ENCODE data around the gene PTBP3. TPM values are rescaled to one million over a fixed set of nuclear protein-coding genes. Genes with fewer than 3 reads are reported as not detected.

PTBP3 gene
- total RNA-seq, 2 donors from 2014 or later = 83.3 to 94.8 TPM

- H3K9me3 ChIP-seq (ENCODE audit: control insufficient read depth, low read length) = no peaks in the 10 kb centered on the region
- H3K9ac ChIP-seq (ENCODE audit: extremely low read depth, low read length, poor library complexity, severe bottlenecking) = no peak overlapping the region
- H3K36me3 Mint-ChIP-seq (ENCODE audit: low read depth) = no peaks in the 10 kb centered on the region
- no peaks in the 10 kb centered on the region for H3K36me3 ChIP-seq (ENCODE audit: control insufficient read depth, insufficient read depth, low read length)
- H3K9me3 Mint-ChIP-seq = no peaks in the 10 kb centered on the region
- H3K27me3 Mint-ChIP-seq (ENCODE audit: insufficient read depth) = no peaks in the 10 kb centered on the region
- no peaks in the 10 kb centered on the region for H3K4me1 ChIP-seq (ENCODE audit: control insufficient read depth, insufficient read depth, low read length)
- H3K4me3 Mint-ChIP-seq = no peak overlapping the region
- 98 to 100% methylated on average over 3 to 7 of the region's 7 CpGs for WGBS, 2 experiments (ENCODE audit: insufficient coverage in 1 of 2, insufficient read length in 1 of 2)
- H3K4me3 ChIP-seq (ENCODE audit: low read length) = no peak overlapping the region
- H3K27ac ChIP-seq (ENCODE audit: low read depth, low read length) = no peak overlapping the region
- no peak for TF ChIP-seq CTCF (conservative IDR thresholded peaks at IDR 0.05)
- H3K27me3 ChIP-seq (ENCODE audit: control insufficient read depth, insufficient read depth, low read length, poor library complexity, severe bottlenecking) = no peaks in the 10 kb centered on the region
- peak; percentile 9 for DNase-seq
- peaks cover 21% of the 10 kb centered on the region for H3K4me1 Mint-ChIP-seq
- no peak overlapping the region for H3K27ac Mint-ChIP-seq
Observed at GRCh38 chr9:112382066-112382465, 48.6 kb upstream of the PTBP3 start.

- no peak overlapping the region for H3K27ac ChIP-seq (ENCODE audit: low read depth, low read length)
Observed at GRCh38 chr9:112380825-112381221, 47.4 kb upstream of the PTBP3 start.

GRCh38 chr9:112380102-112380824 lies 46.8 kb upstream of the PTBP3 start, which contains the start of gene HSDL2:
TSS of gene HSDL2 (plus strand) at chr9:112380108. CDS start at chr9:112380164, 56 bp downstream.
- Mint-ChIP-seq H3K27me3 (ENCODE audit: insufficient read depth) (no peaks in the 10 kb centered on the region), H3K27ac (peak within 1 kb of the TSS; percentile 100), H3K36me3 (ENCODE audit: low read depth) (no peaks in the 10 kb centered on the region), H3K4me1 (peaks cover 21% of the 10 kb centered on the region), H3K4me3 (peak within 1 kb of the TSS; percentile 84), H3K9me3 (no peaks in the 10 kb centered on the region)
- Histone ChIP-seq H3K9ac (ENCODE audit: extremely low read depth, low read length, poor library complexity, severe bottlenecking) (peak within 1 kb of the TSS; percentile 86), H3K9me3 (ENCODE audit: control insufficient read depth, low read length) (no peaks in the 10 kb centered on the region), H3K36me3 (ENCODE audit: control insufficient read depth, insufficient read depth, low read length) (no peaks in the 10 kb centered on the region), H3K27me3 (ENCODE audit: control insufficient read depth, insufficient read depth, low read length, poor library complexity, severe bottlenecking) (no peaks in the 10 kb centered on the region), H3K4me3 (ENCODE audit: low read length) (peak within 1 kb of the TSS; percentile 96), H3K4me1 (ENCODE audit: control insufficient read depth, insufficient read depth, low read length) (no peaks in the 10 kb centered on the region), H3K27ac (ENCODE audit: low read depth, low read length) (peak within 1 kb of the TSS; percentile 98)
- WGBS, 2 experiments (ENCODE audit: insufficient coverage in 1 of 2, insufficient read length in 1 of 2) = 2 to 5% methylated on average over 10 to 43 of the region's 43 CpGs
- DNase-seq = no peak
- TF ChIP-seq CTCF (conservative IDR thresholded peaks at IDR 0.05) = no peak

More at GRCh38 chr9:112380825-112381221, 47.4 kb upstream of the PTBP3 start:
- no peak for TF ChIP-seq CTCF (conservative IDR thresholded peaks at IDR 0.05)
- Mint-ChIP-seq H3K27me3 (ENCODE audit: insufficient read depth) (no peaks in the 10 kb centered on the region), H3K4me1 (peaks cover 21% of the 10 kb centered on the region), H3K27ac (peak overlapping the region; percentile 97), H3K9me3 (no peaks in the 10 kb centered on the region), H3K4me3 (peak overlapping the region; percentile 84), H3K36me3 (ENCODE audit: low read depth) (no peaks in the 10 kb centered on the region)
- H3K4me3 ChIP-seq (ENCODE audit: low read length) = peak overlapping the region; percentile 94
- DNase-seq = peak; percentile 44
- 89 to 90% methylated on average over 3 to 5 of the region's 7 CpGs for WGBS, 2 experiments (ENCODE audit: insufficient coverage in 1 of 2, insufficient read length in 1 of 2)
- H3K9me3 ChIP-seq (ENCODE audit: control insufficient read depth, low read length) = no peaks in the 10 kb centered on the region
- no peaks in the 10 kb centered on the region for H3K27me3 ChIP-seq (ENCODE audit: control insufficient read depth, insufficient read depth, low read length, poor library complexity, severe bottlenecking)
- no peaks in the 10 kb centered on the region for H3K4me1 ChIP-seq (ENCODE audit: control insufficient read depth, insufficient read depth, low read length)
- H3K36me3 ChIP-seq (ENCODE audit: control insufficient read depth, insufficient read depth, low read length) = no peaks in the 10 kb centered on the region
- peak overlapping the region; percentile 77 for H3K9ac ChIP-seq (ENCODE audit: extremely low read depth, low read length, poor library complexity, severe bottlenecking)
